Activated naive CD8-positive, alpha-beta T cell treated with anti-CD3 and anti-CD28 coated beads, Interleukin-2, amount 50 U/mL, for 16 hours (primary cell): ENCODE results near the gene NUAK1.

ENCODE experiments used
- DNase-seq: peaks from one replicate; pipeline ENCODE4 v3.0.0-alpha.2; 2020; ENCODE audit warnings: low read depth, low spot score

NUAK1 gene

GRCh38 chr12:106063826-106064720 is 74.7 kb downstream of the NUAK1 start:
- no peak for DNase-seq

- no peak for DNase-seq
These were observed 76.1 kb downstream of the NUAK1 start for GRCh38 chr12:106062693-106063092.

GRCh38 chr12:106058256-106059182 is 80.2 kb downstream of the NUAK1 start:
- no peak for DNase-seq

- DNase-seq, result no peak
These were observed 84.7 kb downstream of the NUAK1 start for GRCh38 chr12:106054049-106054448.

GRCh38 chr12:106051853-106052531 is 86.8 kb downstream of the NUAK1 start:
- no peak for DNase-seq

GRCh38 chr12:106049546-106049945 is 89.2 kb downstream of the NUAK1 start:
- DNase-seq, result no peak

- no peak for DNase-seq
These were observed 89.6 kb downstream of the NUAK1 start for GRCh38 chr12:106049105-106049504.

- DNase-seq, result no peak
These were observed 90.1 kb downstream of the NUAK1 start for GRCh38 chr12:106048676-106049075.

- no peak for DNase-seq
These were observed 90.7 kb downstream of the NUAK1 start for GRCh38 chr12:106048016-106048415.

GRCh38 chr12:106046947-106047346 is 91.8 kb downstream of the NUAK1 start:
- no peak for DNase-seq

GRCh38 chr12:106046301-106046846 is 92.4 kb downstream of the NUAK1 start:
- no peak for DNase-seq

GRCh38 chr12:106045251-106045674 is 93.5 kb downstream of the NUAK1 start:
- DNase-seq, result no peak

GRCh38 chr12:106044773-106045172 is 94.0 kb downstream of the NUAK1 start:
- no peak for DNase-seq

- DNase-seq, result no peak
These were observed 96.7 kb downstream of the NUAK1 start for GRCh38 chr12:106042037-106042436.

GRCh38 chr12:106040521-106040920 is 98.2 kb downstream of the NUAK1 start:
- DNase-seq, result no peak

GRCh38 chr12:106039646-106040404 is 98.9 kb downstream of the NUAK1 start:
- no peak for DNase-seq

- DNase-seq, result no peak
These were observed 99.5 kb downstream of the NUAK1 start for GRCh38 chr12:106039242-106039641.

GRCh38 chr12:106037524-106038298 is 101.0 kb downstream of the NUAK1 start:
- DNase-seq, result no peak

- DNase-seq, result no peak
These were observed 103.3 kb downstream of the NUAK1 start for GRCh38 chr12:106035421-106035820.

- no peak for DNase-seq
These were observed 104.4 kb downstream of the NUAK1 start for GRCh38 chr12:106034316-106034715.
